ENCODE measurements around the gene RCAN3.

The RCAN3 gene

GRCh38 chr1:24586119-24586518 is 83.5 kb downstream of the RCAN3 start:
- FAIRE-seq, result no peak

- peak; percentile 92 for FAIRE-seq
Observed at GRCh38 chr1:24586970-24587820, 84.6 kb downstream of the RCAN3 start.

- FAIRE-seq, result no peak
Observed at GRCh38 chr1:24588573-24588972, 85.9 kb downstream of the RCAN3 start.

GRCh38 chr1:24589200-24589599 is 86.6 kb downstream of the RCAN3 start:
- no peak for FAIRE-seq

All from islet of Langerhans (tissue), 1 donor.